ENCODE measurements around the gene AOAH.
"Not testable (repeated sequence)": the region's sequence is repeated elsewhere in the genome, so short reads cannot be mapped to it uniquely, and the experiment has no call there.

The AOAH gene

DNA sequence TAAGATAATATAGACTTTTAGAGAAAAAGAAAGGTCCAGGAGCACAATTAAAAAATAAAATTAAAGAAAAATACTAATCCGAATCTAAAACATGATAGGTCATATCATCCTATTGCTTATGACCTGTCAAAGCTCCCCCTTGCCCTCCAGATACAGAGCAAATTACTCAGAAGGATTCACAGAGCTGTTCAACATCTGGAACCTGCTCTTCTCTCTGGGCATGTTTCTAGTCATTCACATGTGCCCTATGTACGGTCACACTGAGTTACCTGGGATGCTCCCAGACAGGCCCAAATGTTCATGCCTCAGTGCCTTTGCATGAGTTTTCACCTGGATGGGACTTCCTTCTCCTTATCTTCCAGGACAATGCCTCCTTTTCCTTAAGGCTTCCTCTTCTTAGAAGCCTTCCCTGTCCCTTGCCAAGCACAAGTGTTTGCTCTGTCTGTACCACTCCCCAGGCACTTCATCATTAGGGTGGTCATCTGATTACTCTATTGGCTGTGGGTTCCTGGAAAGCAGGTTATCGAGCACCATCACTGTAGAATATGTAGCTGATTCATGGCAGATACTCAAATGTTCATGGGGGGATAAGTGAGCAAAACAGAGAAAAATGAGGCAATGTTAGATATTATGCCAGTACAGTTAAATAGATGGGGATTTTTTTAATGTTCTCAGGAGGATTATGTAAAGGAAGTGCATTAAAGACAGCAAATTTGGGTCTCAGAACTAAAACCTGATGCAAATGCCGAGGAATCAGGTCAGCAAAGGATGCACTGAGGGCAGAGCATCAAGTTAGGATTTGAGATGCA lies 12.0 kb upstream of the AOAH start:
- no peak for DNase-seq

DNA sequence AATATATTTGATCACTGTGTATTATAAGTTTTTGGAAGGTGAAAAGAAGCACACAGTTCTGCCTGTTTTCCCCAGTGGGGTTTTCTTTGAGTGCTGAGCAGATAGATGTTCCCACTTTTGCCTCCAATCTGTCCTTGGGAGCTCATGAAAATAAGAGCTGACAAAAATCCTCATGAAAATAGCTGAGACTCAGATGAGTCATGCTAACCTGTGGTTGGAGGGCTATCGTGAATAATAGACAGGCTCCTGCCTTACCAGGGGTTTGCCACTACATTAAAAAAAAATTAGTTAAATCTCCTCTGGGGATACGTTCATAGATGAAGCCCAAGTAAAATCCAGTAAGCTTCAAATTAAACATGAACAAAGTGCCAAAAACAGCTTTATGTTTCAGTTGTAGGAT lies 10.9 kb upstream of the AOAH start:
- DNase-seq, result no peak

DNA sequence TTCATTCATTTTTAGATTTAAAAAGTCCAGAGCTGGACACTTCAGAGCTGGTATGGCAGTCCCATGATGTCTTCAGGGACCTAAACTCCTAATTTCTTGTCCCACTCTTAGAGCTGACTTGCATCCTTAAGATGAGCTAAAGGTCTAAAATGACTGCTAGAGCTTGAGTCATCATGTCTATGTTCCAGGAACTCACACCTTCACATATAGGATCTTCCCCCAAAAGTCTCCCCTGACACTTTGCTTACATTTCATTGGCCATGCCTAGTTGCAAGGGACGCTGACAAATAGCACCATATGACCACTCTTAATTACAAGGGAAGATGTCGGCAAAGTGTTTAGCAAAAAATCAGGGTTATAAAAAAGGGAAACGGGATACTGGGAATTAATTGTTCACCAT lies 10.4 kb upstream of the AOAH start:
- DNase-seq, result no peak

GRCh38 chr7:36733411-36733810 lies 9.1 kb upstream of the AOAH start:
- no peak for DNase-seq

GRCh38 chr7:36732806-36733205 lies 8.5 kb upstream of the AOAH start:
- no peak for DNase-seq

GRCh38 chr7:36730046-36730445 lies 5.8 kb upstream of the AOAH start:
- DNase-seq, result no peak

DNA sequence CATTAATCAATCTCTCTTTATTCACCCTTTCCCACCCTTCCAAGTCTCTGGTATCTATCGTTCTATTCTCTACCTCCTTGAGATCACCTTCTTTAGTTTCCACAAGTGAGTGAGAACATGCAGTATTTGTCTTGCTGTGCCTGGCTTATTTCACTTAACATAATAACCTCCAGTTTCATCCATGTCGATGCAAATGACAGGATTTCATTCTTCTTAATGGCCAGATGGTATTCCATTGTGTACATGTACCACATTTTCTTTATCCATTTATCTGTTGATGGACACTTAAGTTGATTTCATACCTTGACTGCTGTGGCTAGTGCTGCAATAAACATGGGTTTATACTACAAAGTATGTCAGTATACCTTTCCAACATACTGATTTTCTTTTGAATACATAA lies 3.8 kb upstream of the AOAH start:
- DNase-seq, result no peak

DNA sequence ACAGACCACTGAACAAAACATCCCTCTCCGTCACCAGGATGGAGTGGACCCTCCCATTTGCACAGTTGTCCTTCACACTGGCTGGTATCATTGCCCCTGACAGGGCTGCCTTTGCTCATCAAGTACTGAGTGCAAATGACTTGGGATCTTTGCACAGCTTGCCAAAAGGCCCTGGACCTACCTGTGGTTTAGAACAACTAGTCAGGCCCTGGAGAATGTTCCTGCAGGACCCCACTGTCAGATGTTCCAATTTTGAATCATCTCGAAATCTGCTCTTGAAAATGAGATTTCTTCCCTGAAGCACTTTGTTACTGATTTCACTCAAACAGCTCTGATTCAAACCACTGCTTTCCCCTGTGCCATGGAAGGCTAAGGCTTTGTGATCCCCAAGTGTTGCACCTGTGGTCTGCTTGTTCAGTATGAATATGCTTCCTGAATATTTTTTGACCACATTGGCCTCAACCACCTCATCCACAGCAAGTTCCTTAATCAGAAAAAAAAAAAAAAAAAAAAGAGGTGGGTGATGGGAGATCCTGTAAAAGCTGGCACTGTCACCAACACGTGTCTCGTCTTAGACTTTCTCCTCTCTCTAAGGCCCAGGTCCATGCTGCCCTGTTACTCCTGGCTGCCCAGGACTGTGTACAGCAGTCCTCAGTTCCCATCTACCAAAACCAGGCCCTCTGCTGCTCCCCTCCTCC lies 2.7 kb upstream of the AOAH start:
- no peak for DNase-seq

DNA sequence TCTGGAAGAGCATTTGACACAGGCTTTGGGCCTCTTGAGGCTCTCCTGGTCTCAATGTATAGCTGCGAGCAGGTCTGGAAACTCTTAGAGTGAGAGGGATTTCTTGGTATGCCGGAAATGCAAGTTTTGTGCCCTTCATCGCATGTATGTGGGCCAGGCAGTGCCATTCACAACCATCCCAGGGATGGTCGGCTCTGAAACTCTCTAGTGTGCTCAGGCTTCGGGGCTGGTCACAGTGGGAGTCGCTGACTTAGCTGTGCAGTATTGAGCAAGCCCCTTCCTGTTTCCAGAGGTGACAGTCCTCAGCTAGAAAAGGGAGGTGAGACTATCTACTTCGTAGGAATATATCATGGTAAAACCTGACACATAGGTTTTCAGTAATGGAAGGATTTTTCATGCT lies 2.0 kb upstream of the AOAH start:
- no peak for DNase-seq

DNA sequence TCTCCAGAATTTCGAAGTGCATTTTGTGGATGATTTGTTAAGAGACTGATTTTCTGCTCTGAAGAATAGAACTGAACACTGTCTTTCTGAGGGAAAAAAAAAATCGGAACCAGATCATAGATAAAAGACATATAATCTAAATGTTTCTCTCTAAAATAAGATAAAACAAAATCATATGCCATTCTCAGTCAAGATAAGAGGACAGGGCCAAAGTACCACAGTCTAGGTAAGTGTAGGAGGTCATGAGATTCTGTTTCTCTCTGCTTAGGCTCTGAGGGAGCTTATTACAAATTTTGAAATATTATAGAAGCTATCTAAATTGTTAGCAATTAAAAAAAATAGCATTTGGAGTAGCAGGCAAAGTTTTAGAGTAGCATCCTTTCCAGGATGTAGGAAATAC lies 702 bp upstream of the AOAH start:
- no peak for DNase-seq

GRCh38 chr7:36723291-36723690 lies 1.0 kb downstream of the AOAH start:
- no peak for DNase-seq

- no peak for DNase-seq
These were observed 5.1 kb downstream of the AOAH start for GRCh38 chr7:36719083-36719632.

GRCh38 chr7:36717586-36717985 lies 6.7 kb downstream of the AOAH start:
- DNase-seq, result no peak

DNA sequence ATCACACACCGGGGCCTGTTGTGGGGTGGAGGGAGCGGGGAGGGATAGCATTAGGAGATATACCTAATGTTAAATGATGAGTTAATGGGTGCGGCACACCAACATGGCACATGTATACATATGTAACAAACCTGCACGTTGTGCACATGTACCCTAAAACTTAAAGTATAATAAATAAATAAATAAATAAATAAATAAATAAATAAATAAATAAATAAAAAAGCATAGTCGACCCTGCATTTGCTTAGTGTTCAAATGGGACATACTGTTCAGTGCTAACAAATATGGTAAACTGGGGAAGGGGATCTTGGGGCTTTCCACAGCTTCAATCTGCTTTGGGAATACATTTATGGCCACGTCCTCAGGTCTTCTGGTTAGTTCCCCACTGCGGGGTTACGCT lies 7.5 kb downstream of the AOAH start:
- DNase-seq, result not testable (repeated sequence)

DNA sequence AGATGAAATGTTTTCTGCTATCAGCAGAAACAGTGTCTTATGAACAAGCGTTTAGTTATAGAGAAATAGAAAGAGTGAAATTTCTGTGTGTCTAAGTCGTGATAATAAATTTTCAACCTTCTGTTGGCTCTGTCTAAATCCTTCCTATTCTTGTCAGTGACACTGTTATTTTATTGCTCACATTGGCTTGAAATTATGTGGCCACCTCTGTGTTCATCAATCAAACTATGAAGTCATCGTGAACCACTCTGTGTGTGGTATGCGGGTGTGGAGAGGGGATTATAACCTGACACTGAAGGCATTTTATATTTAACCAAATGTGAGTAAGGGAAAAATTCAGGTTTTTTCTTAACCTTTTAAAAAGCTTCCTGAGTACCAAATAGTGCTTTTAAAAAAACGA lies 12.3 kb downstream of the AOAH start:
- DNase-seq, result no peak

GRCh38 chr7:36711256-36711655 lies 13.0 kb downstream of the AOAH start:
- no peak for DNase-seq

GRCh38 chr7:36710186-36710791 lies 14.0 kb downstream of the AOAH start:
- no peak for DNase-seq

DNA sequence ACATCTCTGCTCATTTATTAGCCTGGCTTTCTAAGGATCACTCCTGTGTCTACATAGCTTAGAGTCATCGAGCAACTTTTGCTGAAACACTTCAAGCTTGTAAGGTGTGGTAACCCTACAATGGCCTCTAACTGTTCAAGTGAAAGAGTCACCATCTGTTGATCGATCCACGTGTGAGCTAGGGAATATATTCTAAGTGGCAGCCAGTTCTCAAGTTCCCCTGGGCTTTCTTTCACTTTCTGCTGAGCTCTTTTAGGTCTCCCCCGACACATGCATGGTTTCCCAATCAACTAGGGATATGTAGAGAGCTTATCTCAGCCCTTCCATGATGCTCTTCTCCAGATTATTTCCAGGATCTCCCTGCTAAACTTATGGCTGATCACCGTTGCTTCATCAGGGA lies 15.5 kb downstream of the AOAH start:
- DNase-seq, result no peak

GRCh38 chr7:36707898-36708297 lies 16.4 kb downstream of the AOAH start:
- no peak for DNase-seq

DNA sequence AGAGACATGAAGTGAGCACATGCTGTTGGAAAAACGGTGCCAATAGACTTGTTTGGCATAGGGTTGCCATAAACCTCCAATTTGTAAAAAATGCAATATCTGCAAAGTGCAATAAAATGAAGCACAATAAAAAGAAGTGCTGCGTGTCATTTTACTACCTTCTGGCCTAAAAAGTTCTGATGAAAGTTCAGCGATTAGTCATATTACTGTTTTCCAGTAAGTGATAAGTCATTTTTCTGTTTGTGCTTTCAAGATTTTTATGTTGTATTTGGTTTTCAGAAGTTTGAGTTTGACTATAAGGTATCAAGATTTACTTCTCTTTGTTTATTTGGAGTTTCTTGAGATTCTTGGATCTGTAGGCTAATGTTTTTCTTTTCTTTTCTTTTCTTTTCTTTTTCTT lies 16.8 kb downstream of the AOAH start:
- DNase-seq, result no peak

GRCh38 chr7:36703860-36704259 lies 20.4 kb downstream of the AOAH start:
- not testable (repeated sequence) for DNase-seq

DNA sequence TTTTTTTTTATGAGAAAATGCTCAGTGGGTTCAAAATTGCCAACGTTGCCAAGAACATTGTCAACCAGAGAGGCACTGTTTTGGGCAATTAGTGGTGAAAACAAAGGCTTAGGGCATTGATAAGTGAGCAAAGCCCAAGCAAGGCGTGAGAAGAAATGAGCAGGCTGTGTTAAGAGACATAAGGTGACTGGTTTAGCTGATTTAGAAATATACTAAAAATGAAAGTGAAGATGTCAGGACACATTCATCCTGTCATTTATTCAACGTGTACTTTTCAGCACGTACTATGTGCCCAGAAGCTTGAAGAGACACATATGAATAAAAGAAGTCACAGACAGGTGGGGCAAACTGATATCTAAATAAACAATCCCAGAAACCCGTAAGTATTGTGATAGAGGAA lies 31.8 kb downstream of the AOAH start:
- no peak for DNase-seq

GRCh38 chr7:36691983-36692382 lies 32.3 kb downstream of the AOAH start:
- DNase-seq, result no peak

Data from central memory CD4-positive, alpha-beta T cell (primary cell).